Left ventricle myocardium inferior (tissue), 1 donor: Measurements from ENCODE around the gene KCNJ16. TPM values are rescaled to one million over a fixed set of nuclear protein-coding genes. Genes with fewer than 3 reads are reported as not detected.
"Not testable (repeated sequence)": the region's sequence is repeated elsewhere in the genome, so short reads cannot be mapped to it uniquely, and the experiment has no call there.

Experiments
- DNase-seq: peaks from one replicate; pipeline ENCODE4 v3.0.0-alpha.2; 2020
- H3K27ac ChIP-seq: fragments of 200-600 bp; replicated peaks from 2 replicates; pipeline ENCODE4 v1.8.0; 2021
- H3K27me3 ChIP-seq: fragments of 200-600 bp; 2 replicates; pipeline ENCODE4 v1.8.0; 2021; ENCODE audit warnings: low read depth
- H3K36me3 ChIP-seq: fragments of 200-600 bp; 2 replicates; pipeline ENCODE4 v1.8.0; 2021
- H3K4me1 ChIP-seq: fragments of 200-600 bp; 2 replicates; pipeline ENCODE4 v1.8.0; 2021
- H3K4me3 ChIP-seq: fragments of 200-600 bp; 2 replicates; pipeline ENCODE4 v1.8.0; 2021; ENCODE audit warnings: mild to moderate bottlenecking, moderate library complexity
- H3K9me3 ChIP-seq: fragments of 200-600 bp; replicated peaks from 2 replicates; pipeline ENCODE4 v1.8.0; 2021
- CTCF ChIP-seq: fragments of 200-600 bp; IDR thresholded peaks from 2 replicates; pipeline ENCODE4 v1.8.0; 2021; ENCODE audit warnings: antibody characterized with exemption, mild to moderate bottlenecking, borderline replicate concordance
- intact Hi-C: fragments of 100-400 bp; cut with micrococcal nuclease; formaldehyde crosslinking; loops from one replicate; pipeline ENCODE4 v1.11.0; 2022
- total RNA-seq: library from RNA; stranded (reverse); fragmentation: NEBNext Ultra II Directional; extraction: Animal tissue kit (Norgen Biotek cat#: 25700); gene quantifications from one replicate; pipeline ENCODE4 v1.2.1, GENCODE V29; 2021
- donor health status: DM: no; HTN: yes; CAD: no; lungs with severe emphysema.

The KCNJ16 gene
- total RNA-seq, 1 donor from 2014 or later, result not detected

GRCh38 chr17:70033165-70033564 lies 41.9 kb upstream of the KCNJ16 start:
- intact Hi-C loops, result no loop called here
- Histone ChIP-seq H3K36me3 (no peaks in the 10 kb centered on the region), H3K4me3 (no peak overlapping the region), H3K9me3 (no peaks in the 10 kb centered on the region), H3K27ac (no peak overlapping the region), H3K27me3 (no peaks in the 10 kb centered on the region), H3K4me1 (peaks cover 13% of the 10 kb centered on the region)
- DNase-seq, result no peak
- TF ChIP-seq CTCF, result no peak

GRCh38 chr17:70034158-70034557 lies 40.9 kb upstream of the KCNJ16 start:
- Histone ChIP-seq H3K4me3 (no peak overlapping the region), H3K27me3 (no peaks in the 10 kb centered on the region), H3K27ac (no peak overlapping the region), H3K9me3 (no peaks in the 10 kb centered on the region), H3K36me3 (no peaks in the 10 kb centered on the region), H3K4me1 (peaks cover 9% of the 10 kb centered on the region)
- intact Hi-C loops, result no loop called here
- no peak for DNase-seq
- no peak for TF ChIP-seq CTCF

- Histone ChIP-seq H3K27ac (no peak overlapping the region), H3K9me3 (no peaks in the 10 kb centered on the region), H3K4me3 (no peak overlapping the region), H3K4me1 (peaks cover 6% of the 10 kb centered on the region), H3K36me3 (no peaks in the 10 kb centered on the region), H3K27me3 (no peaks in the 10 kb centered on the region)
- no peak for DNase-seq
- no peak for TF ChIP-seq CTCF
- intact Hi-C loops, result no loop called here
Observed at GRCh38 chr17:70037498-70037897, 37.5 kb upstream of the KCNJ16 start.

- H3K27me3 ChIP-seq, result no peaks in the 10 kb centered on the region
- H3K27ac ChIP-seq, result no peak overlapping the region
- no peak overlapping the region for H3K4me3 ChIP-seq
- no peaks in the 10 kb centered on the region for H3K36me3 ChIP-seq
- no peak for DNase-seq
- peaks cover 6% of the 10 kb centered on the region for H3K4me1 ChIP-seq
- H3K9me3 ChIP-seq, result no peaks in the 10 kb centered on the region
- intact Hi-C loops, result no loop called here
- no peak for TF ChIP-seq CTCF
Observed at GRCh38 chr17:70040336-70040735, 34.7 kb upstream of the KCNJ16 start.

GRCh38 chr17:70041061-70041460 lies 34.0 kb upstream of the KCNJ16 start:
- H3K36me3 ChIP-seq, result no peaks in the 10 kb centered on the region
- no peak for DNase-seq
- intact Hi-C loops, result no loop called here
- H3K27me3 ChIP-seq, result no peaks in the 10 kb centered on the region
- no peak overlapping the region for H3K27ac ChIP-seq
- no peak for TF ChIP-seq CTCF
- H3K4me3 ChIP-seq, result no peak overlapping the region
- H3K4me1 ChIP-seq, result peaks cover 6% of the 10 kb centered on the region
- no peaks in the 10 kb centered on the region for H3K9me3 ChIP-seq

GRCh38 chr17:70041540-70041939 lies 33.5 kb upstream of the KCNJ16 start:
- TF ChIP-seq CTCF, result no peak
- H3K27me3 ChIP-seq, result no peaks in the 10 kb centered on the region

GRCh38 chr17:70045780-70046179 lies 29.2 kb upstream of the KCNJ16 start:
- H3K4me3 ChIP-seq, H3K27me3 ChIP-seq, DNase-seq, H3K36me3 ChIP-seq, H3K4me1 ChIP-seq, H3K27ac ChIP-seq, intact Hi-C loops, H3K9me3 ChIP-seq: not testable (repeated sequence)

More at GRCh38 chr17:70041540-70041939, 33.5 kb upstream of the KCNJ16 start:
- no peaks in the 10 kb centered on the region for H3K9me3 ChIP-seq
- intact Hi-C loops, result no loop called here
- no peaks in the 10 kb centered on the region for H3K36me3 ChIP-seq
- H3K27ac ChIP-seq, result no peak overlapping the region
- no peak overlapping the region for H3K4me3 ChIP-seq
- DNase-seq, result no peak
- peaks cover 6% of the 10 kb centered on the region for H3K4me1 ChIP-seq
